ENCODE results near the gene ANO1.

ANO1 gene

DNA sequence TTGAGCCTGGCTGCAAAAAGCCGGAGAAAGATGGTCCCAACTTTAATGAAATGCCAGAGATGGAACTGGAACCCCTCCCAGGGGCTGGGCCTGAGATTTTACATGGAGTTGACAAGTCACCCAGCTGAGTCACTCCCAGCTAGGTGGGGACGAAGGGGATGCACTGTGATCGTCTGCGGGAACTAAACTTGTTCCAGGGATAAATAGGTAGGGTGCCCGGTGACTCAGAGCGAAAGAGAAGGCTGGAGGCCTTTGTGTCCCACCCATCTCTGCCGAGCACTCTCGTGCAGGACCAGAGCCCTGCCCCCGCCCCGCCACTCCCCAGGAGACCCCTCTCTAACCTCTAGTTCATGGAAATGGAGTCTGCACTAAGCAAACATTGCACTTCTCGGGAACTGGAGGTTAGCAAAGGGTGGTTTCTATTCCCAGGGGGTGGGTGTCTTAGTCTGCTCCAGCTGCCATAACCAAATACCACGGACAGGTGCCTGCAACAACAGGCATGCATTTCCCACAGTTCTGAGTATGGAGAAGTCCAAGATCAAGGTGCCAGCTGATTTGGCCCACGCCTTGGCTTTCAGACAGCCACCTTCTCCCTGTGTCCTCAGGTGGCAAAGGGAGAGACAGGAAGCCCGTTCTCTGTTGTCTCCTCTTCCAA, 64.2 kb downstream of the ANO1 start:
- H3K18ac ChIP-seq (ENCODE audit: low read depth in 1 of 2, low read length in 2 of 2), result no peak overlapping the region
- H3K4me3 ChIP-seq (ENCODE audit: insufficient read depth in 1 of 2, low read depth in 1 of 2, low read length in 2 of 2), result no peak overlapping the region
- WGBS, result 62% methylated on average over 12 of the region's 14 CpGs
- no peak overlapping the region for H2BK5ac ChIP-seq (ENCODE audit: low read depth, low read length, poor library complexity, severe bottlenecking)
- no peaks in the 10 kb centered on the region for H3K79me1 ChIP-seq (replicated peaks; ENCODE audit: low read length, poor library complexity, severe bottlenecking)
- H3K27me3 ChIP-seq (ENCODE audit: control insufficient read depth in 1 of 2, insufficient read depth in 1 of 2, low read length in 2 of 2), result peaks cover 56 to 69% of the 10 kb centered on the region in 2 experiments
- DNase-seq, result no peak
- H3K36me3 ChIP-seq (ENCODE audit: control insufficient read depth in 1 of 2, insufficient read depth in 2 of 2, low read depth in 1 of 2, low read length in 2 of 2), result no peaks in the 10 kb centered on the region
- H4K8ac ChIP-seq (ENCODE audit: low read length), result no peak overlapping the region
- H3K4me1 ChIP-seq (ENCODE audit: control insufficient read depth, insufficient read depth, low read depth, low read length), result peaks cover 11% of the 10 kb centered on the region
- no peak overlapping the region for H2BK120ac ChIP-seq (ENCODE audit: low read depth, low read length)
- no peak overlapping the region for H3K14ac ChIP-seq (ENCODE audit: low read length in 2 of 2)
- no peak overlapping the region for H4K91ac ChIP-seq (ENCODE audit: low read length)
- no peak overlapping the region for H3K27ac ChIP-seq (ENCODE audit: low read length, poor library complexity, severe bottlenecking)
- no peak overlapping the region for H2AK5ac ChIP-seq (ENCODE audit: low read length, severe bottlenecking)
- H3K23ac ChIP-seq (ENCODE audit: low read length in 2 of 2), result no peak overlapping the region
- H3K9me3 ChIP-seq (ENCODE audit: control insufficient read depth, low read length), result no peaks in the 10 kb centered on the region
- H2BK15ac ChIP-seq (ENCODE audit: low read depth, poor library complexity, severe bottlenecking), result no peak overlapping the region
- no peak overlapping the region for H2BK12ac ChIP-seq (ENCODE audit: low read length in 2 of 2)
- no peak overlapping the region for H3K4ac ChIP-seq (ENCODE audit: low read depth in 1 of 2, low read length in 2 of 2)
- H3K4me2 ChIP-seq (ENCODE audit: low read length, poor library complexity, severe bottlenecking), result no peak overlapping the region
- no peak overlapping the region for H3K9ac ChIP-seq (ENCODE audit: low read length)
- no peak overlapping the region for H2AFZ ChIP-seq (ENCODE audit: low read depth, low read length)

GRCh38 chr11:70144262-70144661, 66.1 kb downstream of the ANO1 start:
- no peaks in the 10 kb centered on the region for H3K36me3 ChIP-seq (ENCODE audit: control insufficient read depth in 1 of 2, insufficient read depth in 2 of 2, low read depth in 1 of 2, low read length in 2 of 2)
- no peak overlapping the region for H2BK15ac ChIP-seq (ENCODE audit: low read depth, poor library complexity, severe bottlenecking)
- no peak overlapping the region for H3K18ac ChIP-seq (ENCODE audit: low read depth in 1 of 2, low read length in 2 of 2)
- no peaks in the 10 kb centered on the region for H3K9me3 ChIP-seq (ENCODE audit: control insufficient read depth, low read length)
- H3K4me2 ChIP-seq (ENCODE audit: low read length, poor library complexity, severe bottlenecking), result no peak overlapping the region
- H4K91ac ChIP-seq (ENCODE audit: low read length), result no peak overlapping the region
- no peak overlapping the region for H2BK120ac ChIP-seq (ENCODE audit: low read depth, low read length)
- peaks cover 11% of the 10 kb centered on the region for H3K4me1 ChIP-seq (ENCODE audit: control insufficient read depth, insufficient read depth, low read depth, low read length)
- DNase-seq, result no peak
- no peak overlapping the region for H3K4me3 ChIP-seq (ENCODE audit: insufficient read depth in 1 of 2, low read depth in 1 of 2, low read length in 2 of 2)
- H3K79me1 ChIP-seq (replicated peaks; ENCODE audit: low read length, poor library complexity, severe bottlenecking), result no peaks in the 10 kb centered on the region
- H2AK5ac ChIP-seq (ENCODE audit: low read length, severe bottlenecking), result no peak overlapping the region
- H3K14ac ChIP-seq (ENCODE audit: low read length in 2 of 2), result no peak overlapping the region
- H2BK12ac ChIP-seq (ENCODE audit: low read length in 2 of 2), result no peak overlapping the region
- 89% methylated on average over 10 of the region's 10 CpGs for WGBS
- H4K8ac ChIP-seq (ENCODE audit: low read length), result no peak overlapping the region
- H3K23ac ChIP-seq (ENCODE audit: low read length in 2 of 2), result no peak overlapping the region
- no peak overlapping the region for H3K4ac ChIP-seq (ENCODE audit: low read depth in 1 of 2, low read length in 2 of 2)
- H2AFZ ChIP-seq (ENCODE audit: low read depth, low read length), result no peak overlapping the region
- H3K27ac ChIP-seq (ENCODE audit: low read length, poor library complexity, severe bottlenecking), result no peak overlapping the region
- H3K27me3 ChIP-seq (ENCODE audit: control insufficient read depth in 1 of 2, insufficient read depth in 1 of 2, low read length in 2 of 2), result peaks cover 73 to 83% of the 10 kb centered on the region in 2 experiments
- H3K9ac ChIP-seq (ENCODE audit: low read length), result no peak overlapping the region
- no peak overlapping the region for H2BK5ac ChIP-seq (ENCODE audit: low read depth, low read length, poor library complexity, severe bottlenecking)

- no peak overlapping the region for H3K14ac ChIP-seq (ENCODE audit: low read length in 2 of 2)
- H2BK15ac ChIP-seq (ENCODE audit: low read depth, poor library complexity, severe bottlenecking), result no peak overlapping the region
- no peak overlapping the region for H3K4me3 ChIP-seq (ENCODE audit: insufficient read depth in 1 of 2, low read depth in 1 of 2, low read length in 2 of 2)
- H2AK5ac ChIP-seq (ENCODE audit: low read length, severe bottlenecking), result no peak overlapping the region
- H2AFZ ChIP-seq (ENCODE audit: low read depth, low read length), result no peak overlapping the region
- H3K4ac ChIP-seq (ENCODE audit: low read depth in 1 of 2, low read length in 2 of 2), result no peak overlapping the region
- H3K9ac ChIP-seq (ENCODE audit: low read length), result no peak overlapping the region
- peaks cover 12% of the 10 kb centered on the region for H3K4me1 ChIP-seq (ENCODE audit: control insufficient read depth, insufficient read depth, low read depth, low read length)
- 91% methylated on average over 5 of the region's 6 CpGs for WGBS
- no peak overlapping the region for H3K27ac ChIP-seq (ENCODE audit: low read length, poor library complexity, severe bottlenecking)
- H3K27me3 ChIP-seq (ENCODE audit: control insufficient read depth in 1 of 2, insufficient read depth in 1 of 2, low read length in 2 of 2), result peaks cover 76 to 85% of the 10 kb centered on the region in 2 experiments
- H3K18ac ChIP-seq (ENCODE audit: low read depth in 1 of 2, low read length in 2 of 2), result no peak overlapping the region
- no peak overlapping the region for H4K91ac ChIP-seq (ENCODE audit: low read length)
- H3K79me1 ChIP-seq (replicated peaks; ENCODE audit: low read length, poor library complexity, severe bottlenecking), result no peaks in the 10 kb centered on the region
- no peak overlapping the region for H2BK5ac ChIP-seq (ENCODE audit: low read depth, low read length, poor library complexity, severe bottlenecking)
- no peak overlapping the region for H2BK12ac ChIP-seq (ENCODE audit: low read length in 2 of 2)
- no peak overlapping the region for H3K23ac ChIP-seq (ENCODE audit: low read length in 2 of 2)
- H2BK120ac ChIP-seq (ENCODE audit: low read depth, low read length), result no peak overlapping the region
- no peaks in the 10 kb centered on the region for H3K9me3 ChIP-seq (ENCODE audit: control insufficient read depth, low read length)
- H3K36me3 ChIP-seq (ENCODE audit: control insufficient read depth in 1 of 2, insufficient read depth in 2 of 2, low read depth in 1 of 2, low read length in 2 of 2), result peaks cover 0 to 3% of the 10 kb centered on the region in 2 experiments
- no peak for DNase-seq
- no peak overlapping the region for H4K8ac ChIP-seq (ENCODE audit: low read length)
- H3K4me2 ChIP-seq (ENCODE audit: low read length, poor library complexity, severe bottlenecking), result no peak overlapping the region
Measured at GRCh38 chr11:70145071-70145470, 67.0 kb downstream of the ANO1 start.

DNA sequence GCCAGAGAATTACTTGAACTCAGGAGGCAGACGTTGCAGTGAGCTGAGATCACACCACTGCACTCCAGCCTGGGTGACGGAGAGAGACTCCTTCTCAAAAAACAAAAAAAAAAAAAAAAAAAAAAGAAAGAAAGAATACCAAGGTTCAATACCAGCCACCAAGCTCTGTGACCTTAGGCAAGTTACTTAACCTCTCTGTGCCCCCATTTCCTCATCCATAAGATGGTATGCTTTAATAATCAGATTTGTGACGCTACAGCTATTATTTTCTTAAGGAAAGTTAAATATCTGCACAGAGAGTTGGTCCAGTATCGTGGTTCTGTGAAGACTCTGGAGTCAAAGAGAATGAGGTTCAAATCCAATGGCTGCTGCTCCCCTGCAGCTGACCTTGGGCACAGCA, 67.7 kb downstream of the ANO1 start:
- H3K4me3 ChIP-seq (ENCODE audit: insufficient read depth in 1 of 2, low read depth in 1 of 2, low read length in 2 of 2), result no peak overlapping the region
- H3K36me3 ChIP-seq (ENCODE audit: control insufficient read depth in 1 of 2, insufficient read depth in 2 of 2, low read depth in 1 of 2, low read length in 2 of 2), result peaks cover 0 to 3% of the 10 kb centered on the region in 2 experiments
- no peak overlapping the region for H3K4me2 ChIP-seq (ENCODE audit: low read length, poor library complexity, severe bottlenecking)
- H3K9me3 ChIP-seq (ENCODE audit: control insufficient read depth, low read length), result no peaks in the 10 kb centered on the region
- peaks cover 13% of the 10 kb centered on the region for H3K4me1 ChIP-seq (ENCODE audit: control insufficient read depth, insufficient read depth, low read depth, low read length)
- no peak overlapping the region for H3K9ac ChIP-seq (ENCODE audit: low read length)
- H3K18ac ChIP-seq (ENCODE audit: low read depth in 1 of 2, low read length in 2 of 2), result no peak overlapping the region
- DNase-seq, result no peak
- H3K27me3 ChIP-seq (ENCODE audit: control insufficient read depth in 1 of 2, insufficient read depth in 1 of 2, low read length in 2 of 2), result peaks cover 77 to 86% of the 10 kb centered on the region in 2 experiments
- no peak overlapping the region for H2AFZ ChIP-seq (ENCODE audit: low read depth, low read length)
- no peak overlapping the region for H3K14ac ChIP-seq (ENCODE audit: low read length in 2 of 2)
- H2AK5ac ChIP-seq (ENCODE audit: low read length, severe bottlenecking), result no peak overlapping the region
- H3K79me1 ChIP-seq (replicated peaks; ENCODE audit: low read length, poor library complexity, severe bottlenecking), result no peaks in the 10 kb centered on the region
- H2BK5ac ChIP-seq (ENCODE audit: low read depth, low read length, poor library complexity, severe bottlenecking), result no peak overlapping the region
- H3K23ac ChIP-seq (ENCODE audit: low read length in 2 of 2), result no peak overlapping the region
- H4K91ac ChIP-seq (ENCODE audit: low read length), result no peak overlapping the region
- H2BK120ac ChIP-seq (ENCODE audit: low read depth, low read length), result no peak overlapping the region
- no peak overlapping the region for H2BK12ac ChIP-seq (ENCODE audit: low read length in 2 of 2)
- no peak overlapping the region for H3K4ac ChIP-seq (ENCODE audit: low read depth in 1 of 2, low read length in 2 of 2)
- H4K8ac ChIP-seq (ENCODE audit: low read length), result no peak overlapping the region
- H2BK15ac ChIP-seq (ENCODE audit: low read depth, poor library complexity, severe bottlenecking), result no peak overlapping the region
- 90% methylated on average over 3 of the region's 4 CpGs for WGBS
- H3K27ac ChIP-seq (ENCODE audit: low read length, poor library complexity, severe bottlenecking), result no peak overlapping the region

Data from mesenchymal stem cell (in vitro differentiated cells and primary cell).